ENCODE measurements around the gene ADCY4. TPM values are rescaled to one million over a fixed set of nuclear protein-coding genes. Genes with fewer than 3 reads are reported as not detected.

Gene ADCY4
- total and polyA plus RNA-seq, 10 of the 15 experiments (the other 5 are each of a cell fraction or from before 2014, with no cell fraction given) = 0.05 to 0.87 (median 0.21) TPM; not detected in 1

- TF ChIP-seq USF1 (IDR thresholded peaks at IDR 0.05; ENCODE audit: borderline replicate concordance, extremely low read length, insufficient read depth, low read depth, low read length) = no peak
- TF ChIP-seq TCF12 (IDR thresholded peaks at IDR 0.05; ENCODE audit: low read depth, low read length) = no peak
- TF ChIP-seq ELK1 (IDR thresholded peaks at IDR 0.05; ENCODE audit: low read depth, low read length) = no peak
- peak; percentile 87; the same call in 1 of the 2 replicates for TF ChIP-seq NFIC (IDR thresholded peaks at IDR 0.05; ENCODE audit: low read depth, low read length)
Observed at GRCh38 chr14:24274101-24274543, 60.7 kb downstream of the ADCY4 start (continued).

DNA sequence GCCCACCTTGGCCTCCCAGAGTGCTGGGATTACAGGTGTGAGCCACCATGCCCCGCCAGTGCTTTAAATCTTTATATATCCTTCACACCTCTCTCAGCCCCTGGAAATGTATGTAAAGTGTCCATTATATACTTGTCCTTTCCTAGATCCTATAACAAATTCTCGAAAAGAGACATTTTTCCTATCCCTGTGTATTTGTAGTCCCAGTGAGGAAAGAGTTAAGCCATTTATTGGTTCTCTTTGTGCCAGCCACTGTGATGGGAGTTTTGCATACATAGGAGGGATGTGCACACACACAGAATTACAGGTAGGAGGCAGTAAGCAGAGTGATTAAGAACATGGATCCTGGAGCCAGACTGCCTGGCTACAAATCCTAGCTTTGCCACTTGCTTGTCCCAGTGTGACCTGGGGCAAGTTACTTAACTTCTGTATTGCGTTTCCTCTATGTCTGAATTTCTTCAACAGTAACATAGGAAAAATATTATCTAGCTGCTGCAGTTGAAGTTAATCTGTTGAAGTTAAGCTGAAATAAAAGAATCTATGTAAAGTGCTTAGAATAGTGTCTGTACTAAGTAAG is 61.4 kb downstream of the ADCY4 start:
- H3K27me3 ChIP-seq (replicated peaks in 1 of 2; ENCODE audit: control insufficient read depth in 2 of 2, insufficient read depth in 2 of 2, low read length in 1 of 2) = no peaks in the 10 kb centered on the region
- no peak overlapping the region for H2AFZ ChIP-seq (ENCODE audit: control insufficient read depth, low read depth, low read length)
- DNase-seq (ENCODE audit: low read depth, low spot score) = no peak
- H3K4me1 ChIP-seq (ENCODE audit: control insufficient read depth, insufficient read depth, low read length) = peaks cover 43% of the 10 kb centered on the region
- peaks cover 0 to 7% of the 10 kb centered on the region in 2 experiments; a peak in 2 of 4 replicates for H3K36me3 ChIP-seq (ENCODE audit: control insufficient read depth in 2 of 2, insufficient read depth in 2 of 2, low read length in 1 of 2)
- 0 out of 2 replicates have a peak overlapping the region, but pooled peaks have one; percentile 3 for H3K4me3 ChIP-seq
- H3K9ac ChIP-seq (ENCODE audit: control insufficient read depth, insufficient read depth, low read length) = no peak overlapping the region
- CTCF ChIA-PET = interaction anchor here (1.1 to 17.1 kb wide), 8 partner anchors 8 to 158 kb away, joined by 3 to 269 read pairs (median 8); partner anchors contain the start of genes CIDEB, DHRS1, IRF9 and NOP9
- BruUV-seq (replicated peaks) = no TSS peak
- SMC1A ChIA-PET (ENCODE audit: uncharacterized antibody, unreplicated experiment) = interaction anchor here (0.7 to 11.8 kb wide), 13 partner anchors 11 to 193 kb away, joined by 3 to 141 read pairs (median 3); partner anchors contain the start of genes CHMP4A, DCAF11, DHRS1 and NOP9
- peaks cover 14% of the 10 kb centered on the region for H3K79me2 ChIP-seq (ENCODE audit: control insufficient read depth, insufficient read depth, low read length)
- intact Hi-C loops (cut with micrococcal nuclease; ENCODE audit: unreplicated experiment) = no loop called here
- no peaks in the 10 kb centered on the region for H4K20me1 ChIP-seq (ENCODE audit: control insufficient read depth, insufficient read depth)
- 55% methylated on average over 3 of the region's 3 CpGs for WGBS (ENCODE audit: insufficient coverage, insufficient replicate concordance, low lambda C conversion rate, missing lambda C conversion rate)
- ATAC-seq = no peak
- RAD21 ChIA-PET (ENCODE audit: unreplicated experiment) = interaction anchor here (0.7 to 5.6 kb wide), 9 partner anchors 7 to 159 kb away, joined by 3 to 59 read pairs (median 6); partner anchors contain the start of genes CIDEB, DCAF11, MDP1 and NRL
- in situ Hi-C loops (cut with MboI) = no loop called here
- no peaks in the 10 kb centered on the region; the same call in 2 of the 3 replicates for H3K9me3 ChIP-seq (replicated peaks; ENCODE audit: control insufficient read depth, insufficient read depth, low read length)
- H3K4me2 ChIP-seq (ENCODE audit: control insufficient read depth, insufficient read depth) = peak overlapping the region; percentile 50
- POLR2A ChIA-PET = interaction anchor here (0.7 to 10.9 kb wide), 10 partner anchors 10 to 157 kb away, joined by 3 to 171 read pairs (median 5); partner anchors contain the start of genes DHRS1, NOP9 and TINF2
- no peak for FAIRE-seq
- peak overlapping the region; percentile 64 for H3K27ac ChIP-seq (ENCODE audit: control insufficient read depth, insufficient read depth)
- TF ChIP-seq JUNB (IDR thresholded peaks at IDR 0.05) = no peak
- no peak for TF ChIP-seq POU2F2 (IDR thresholded peaks at IDR 0.05; ENCODE audit: borderline replicate concordance, low read depth, low read length)
- TF ChIP-seq RCOR1 (conservative IDR thresholded peaks at IDR 0.05; ENCODE audit: low read depth, low read length) = no peak
- TF ChIP-seq TCF3 (IDR thresholded peaks at IDR 0.05; ENCODE audit: borderline replicate concordance, insufficient read depth, low read depth, low read length) = no peak
- no peak for TF ChIP-seq FOXK2 (IDR thresholded peaks at IDR 0.05)
- TF ChIP-seq RAD21 (IDR thresholded peaks at IDR 0.05; ENCODE audit: insufficient read depth, low read depth, low read length) = no peak
- TF ChIP-seq BRCA1 (IDR thresholded peaks at IDR 0.05; ENCODE audit: low read depth, low read length) = no peak
- TF ChIP-seq CTCF (IDR thresholded peaks at IDR 0.05 in 2 of 3, conservative IDR thresholded peaks at IDR 0.05 in 1 of 3; ENCODE audit: control insufficient read depth in 2 of 3, extremely low read depth in 1 of 3, insufficient read depth in 1 of 3, low read depth in 3 of 3, low read length in 3 of 3) = peak; percentile 12 to 26 (median 13); a peak in 2 of 6 replicates
- no peak for TF ChIP-seq WRNIP1 (IDR thresholded peaks at IDR 0.05; ENCODE audit: borderline replicate concordance, low read depth, low read length)
- TF ChIP-seq JUND (IDR thresholded peaks at IDR 0.05; ENCODE audit: low read depth, low read length) = no peak
- no peak for TF ChIP-seq HDGF (IDR thresholded peaks at IDR 0.05)
- TF ChIP-seq YBX1 (IDR thresholded peaks at IDR 0.05) = no peak
- no peak for TF ChIP-seq BACH1 (IDR thresholded peaks at IDR 0.05; ENCODE audit: borderline replicate concordance)
- TF ChIP-seq POLR2A (IDR thresholded peaks at IDR 0.05; ENCODE audit: low read depth, low read length) = no peak
- no peak for TF ChIP-seq NFYA (IDR thresholded peaks at IDR 0.05; ENCODE audit: borderline replicate concordance, low read depth, low read length)
- no peak for TF ChIP-seq IKZF2 (IDR thresholded peaks at IDR 0.05)
